Upper lobe of left lung (tissue), 4 donors: ENCODE data around the gene STK17B.

Experiments used
- CTCF ChIP-seq, 6 experiments: fragments of 450-650 bp in 4 of 6; fragments of 200-600 bp in 2 of 6; sonication (generic) in 2 of 6; IDR thresholded peaks; one replicate each; pipeline ENCODE4 v1.5.1; 2016 to 2019; ENCODE audit warnings: antibody characterized with exemption in 6 of 6
- EP300 ChIP-seq, 4 donors: sonication (generic); formaldehyde crosslinking; IDR thresholded peaks; one replicate each; pipeline ENCODE4 v1.5.1; 2017; ENCODE audit warnings: antibody characterized with exemption in 4 of 4, control low read depth in 2 of 4
- POLR2A ChIP-seq, 4 donors: fragments of 450-650 bp; IDR thresholded peaks; one replicate each; pipeline ENCODE4 v1.5.1; 2016 to 2017; ENCODE audit warnings: antibody characterized with exemption in 4 of 4, mild to moderate bottlenecking in 2 of 4

- TF ChIP-seq CTCF (IDR thresholded peaks at IDR 0.05) (no peak), POLR2A (IDR thresholded peaks at IDR 0.05) (no peak), EP300 (IDR thresholded peaks at IDR 0.05) (no peak)
These were observed 41.1 kb downstream of the STK17B start for GRCh38 chr2:196130039-196130825.
